Measurements from ENCODE around the gene IFT52. TPM values are rescaled to one million over a fixed set of nuclear protein-coding genes. Genes with fewer than 3 reads are reported as not detected.

The IFT52 gene
- total and polyA plus RNA-seq, 2 of the 8 experiments (the other 6 are each of a cell fraction or from before 2014, with no cell fraction given): 35.6 to 40.4 TPM

GRCh38 chr20:43567477-43567876, 23.3 kb upstream of the IFT52 start:
- H3K9ac ChIP-seq (replicated peaks in 1 of 4; ENCODE audit: extremely low read depth in 1 of 4, low read depth in 3 of 4, low read length in 3 of 4): no peak overlapping the region
- 93% methylated on average over 9 of the region's 9 CpGs; no CpG with 5 or more reads in 1 of the 2 experiments for WGBS, 2 experiments (ENCODE audit: extremely low coverage in 1 of 2, insufficient coverage in 1 of 2, insufficient read length in 1 of 2, insufficient replicate concordance in 2 of 2, low coverage in 1 of 2, low lambda C conversion rate in 2 of 2, missing lambda C conversion rate in 1 of 2)
- TF ChIP-seq KDM4A (IDR thresholded peaks at IDR 0.05; ENCODE audit: low read depth, low read length, severe bottlenecking) (no peak), POLR2A (IDR thresholded peaks at IDR 0.05; ENCODE audit: control extremely low read depth in 1 of 2, low read depth in 2 of 2, low read length in 2 of 2) (no peak), GTF2F1 (IDR thresholded peaks at IDR 0.05; ENCODE audit: borderline replicate concordance, low read depth, low read length) (no peak), SP2 (IDR thresholded peaks at IDR 0.05; ENCODE audit: low read length) (no peak), GABPA (IDR thresholded peaks at IDR 0.05; ENCODE audit: borderline replicate concordance, insufficient read depth, low read length) (no peak), TAF1 (IDR thresholded peaks at IDR 0.05; ENCODE audit: low read depth, low read length) (no peak), USF2 (IDR thresholded peaks at IDR 0.05; ENCODE audit: low read length) (no peak), TEAD4 (IDR thresholded peaks at IDR 0.05; ENCODE audit: low read depth, low read length) (no peak), CBX5 (IDR thresholded peaks at IDR 0.05; ENCODE audit: low read depth, low read length) (no peak)
- H3K4me2 ChIP-seq (ENCODE audit: insufficient read depth in 1 of 2, low read depth in 2 of 2, low read length in 2 of 2): no peak overlapping the region
- no peaks in the 10 kb centered on the region for H3K79me1 ChIP-seq (ENCODE audit: low read depth, low read length)
- H2AK5ac ChIP-seq (ENCODE audit: low read depth, low read length): no peak overlapping the region
- H2BK120ac ChIP-seq (replicated peaks; ENCODE audit: low read depth, low read length): no peak overlapping the region
- H3K4ac ChIP-seq (replicated peaks; ENCODE audit: insufficient read length, low read depth, low read length): no peak overlapping the region
- no peak for DNase-seq (ENCODE audit: low read depth in 1 of 2, low spot score in 2 of 2)
- no peak overlapping the region for H4K91ac ChIP-seq (replicated peaks; ENCODE audit: insufficient read length, low read length)
- no peak overlapping the region for H3K27ac ChIP-seq (ENCODE audit: low read depth, low read length)
- no peak overlapping the region for H2BK12ac ChIP-seq (ENCODE audit: low read depth, low read length)
- H3K36me3 ChIP-seq (ENCODE audit: control insufficient read depth in 2 of 4, insufficient read depth in 4 of 4, low read length in 3 of 4): no peaks in the 10 kb centered on the region
- H3K18ac ChIP-seq (ENCODE audit: extremely low read depth, low read length): no peak overlapping the region
- H3K4me3 ChIP-seq (ENCODE audit: extremely low read depth in 1 of 4, insufficient read depth in 2 of 4, low read depth in 3 of 4, low read length in 4 of 4): no peak overlapping the region
- no peak for FAIRE-seq
- no peak overlapping the region for H3K23ac ChIP-seq (ENCODE audit: insufficient read length)
- H4K8ac ChIP-seq (ENCODE audit: extremely low read depth, insufficient read depth, low read length): no peak overlapping the region
- H2AFZ ChIP-seq (ENCODE audit: low read length): no peak overlapping the region
- H3K4me1 ChIP-seq (replicated peaks in 1 of 4; ENCODE audit: control insufficient read depth in 3 of 4, insufficient read depth in 4 of 4, low read length in 3 of 4): no peaks in the 10 kb centered on the region; a peak in 1 of 7 replicates
- ChIA-PET CTCF (ENCODE audit: partially characterized antibody) (no interaction called here), POLR2A (ENCODE audit: partially characterized antibody) (no interaction called here)
- H3K9me3 ChIP-seq (ENCODE audit: insufficient read depth in 2 of 2, low read depth in 1 of 2, low read length in 1 of 2): no peaks in the 10 kb centered on the region
- H3K23me2 ChIP-seq (ENCODE audit: low read depth, low read length): peaks cover 3% of the 10 kb centered on the region; the same call in 1 of the 2 replicates
- no peak overlapping the region for H4K5ac ChIP-seq (ENCODE audit: insufficient read length, low read depth, low read length)
- no peak overlapping the region for H2BK15ac ChIP-seq (ENCODE audit: low read length)
- H3K27me3 ChIP-seq (replicated peaks in 1 of 4; ENCODE audit: control insufficient read depth in 3 of 4, extremely low read depth in 1 of 4, insufficient read depth in 3 of 4, low read length in 3 of 4): no peaks in the 10 kb centered on the region
- no peaks in the 10 kb centered on the region for H4K20me1 ChIP-seq (replicated peaks in 1 of 2; ENCODE audit: control insufficient read depth in 1 of 2, insufficient read depth in 2 of 2, low read length in 2 of 2)
- no peaks in the 10 kb centered on the region for H3K79me2 ChIP-seq (ENCODE audit: control insufficient read depth in 1 of 2, insufficient read depth in 2 of 2, low read length in 2 of 2)
- no peak overlapping the region for H3K56ac ChIP-seq (replicated peaks; ENCODE audit: insufficient read length, low read depth, low read length)
- no peak overlapping the region for H2BK20ac ChIP-seq (ENCODE audit: low read length)
- no peak overlapping the region for H3K14ac ChIP-seq (ENCODE audit: insufficient read length)
- no peak overlapping the region for H2BK5ac ChIP-seq (ENCODE audit: low read depth, low read length)

Data from H1 (cell line).